LHCN-M2 (cell line): ENCODE measurements around the gene HIVEP3. TPM values are rescaled to one million over a fixed set of nuclear protein-coding genes. Genes with fewer than 3 reads are reported as not detected.
A peak's percentile ranks its signal among the peaks of the same experiment; 100 is the strongest.

Experiments used
- DNase-seq: peaks from one replicate; pipeline ENCODE4 v3.0.0-alpha.2; 2012; ENCODE audit warnings: low read depth
- total RNA-seq: library from RNA; depleted of rRNA; stranded (reverse); fragments of >200 nt; gene quantifications from 2 replicates; pipeline ENCODE4 v1.2.3, GENCODE V29; 2014

HIVEP3 gene
- total RNA-seq, 1 experiment from 2014 or later: 2.1 TPM

DNA sequence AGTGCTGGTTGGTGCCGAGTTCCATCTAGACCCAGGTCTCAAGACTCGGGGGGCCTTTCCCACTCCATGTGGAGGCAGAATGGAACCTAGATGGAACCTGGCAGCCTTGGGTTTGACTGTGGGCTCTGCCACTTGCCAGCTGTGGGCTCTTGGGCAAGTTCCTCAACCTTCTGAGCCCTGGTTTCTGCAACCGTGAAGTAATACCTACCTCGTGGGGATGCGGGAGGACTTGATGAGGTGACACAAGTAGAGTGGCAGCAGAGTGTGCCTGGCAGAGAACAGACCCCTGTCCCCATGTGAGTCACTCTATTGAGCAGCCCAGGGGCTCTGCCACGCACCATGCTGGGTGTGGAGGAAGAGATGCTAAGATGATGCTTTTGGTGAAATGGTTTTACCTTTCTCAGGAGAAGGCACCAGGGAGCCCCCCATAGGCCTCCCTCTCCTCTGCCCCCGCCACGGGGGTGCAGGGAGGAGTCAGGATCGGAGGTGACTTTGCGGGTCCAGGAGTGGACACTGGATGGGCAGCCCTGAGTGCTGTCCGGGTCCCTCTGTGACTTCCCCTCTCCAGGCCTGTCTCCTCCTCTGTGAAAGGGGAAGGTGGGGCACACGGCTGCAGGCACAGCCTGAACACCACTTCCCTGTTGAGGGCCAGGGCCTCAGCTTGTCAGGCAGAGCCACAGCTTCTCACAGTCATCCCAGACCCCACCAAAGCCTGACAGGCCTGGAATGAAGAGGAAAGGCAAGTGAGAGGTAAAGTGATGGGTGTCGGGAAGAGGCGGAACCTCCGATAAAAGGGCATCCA is 397.6 kb downstream of the HIVEP3 start:
- no peak for DNase-seq

GRCh38 chr1:41519667-41520066 is 399.1 kb downstream of the HIVEP3 start:
- no peak for DNase-seq

GRCh38 chr1:41518471-41518870 is 400.3 kb downstream of the HIVEP3 start:
- no peak for DNase-seq

DNA sequence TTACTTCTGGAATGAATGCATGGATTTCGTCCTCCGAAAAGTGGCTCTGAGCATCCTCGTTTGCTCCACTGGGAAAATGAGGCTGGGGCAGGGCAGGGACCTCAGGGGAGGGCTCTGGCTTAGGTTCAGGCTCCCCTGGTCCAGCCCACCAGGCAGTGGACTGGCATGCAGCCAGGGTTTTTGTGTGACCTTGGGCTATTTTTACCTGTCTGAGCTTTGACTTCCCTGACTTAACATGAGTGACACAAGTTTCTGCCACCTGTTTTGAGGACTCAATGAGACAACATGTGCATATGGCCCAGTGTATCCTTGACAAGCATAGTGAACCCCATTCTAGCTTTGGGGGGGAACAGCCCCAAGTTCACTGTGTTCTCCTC is 401.7 kb downstream of the HIVEP3 start:
- no peak for DNase-seq

GRCh38 chr1:41516168-41517061 is 402.3 kb downstream of the HIVEP3 start:
- DNase-seq: peak; percentile 71

DNA sequence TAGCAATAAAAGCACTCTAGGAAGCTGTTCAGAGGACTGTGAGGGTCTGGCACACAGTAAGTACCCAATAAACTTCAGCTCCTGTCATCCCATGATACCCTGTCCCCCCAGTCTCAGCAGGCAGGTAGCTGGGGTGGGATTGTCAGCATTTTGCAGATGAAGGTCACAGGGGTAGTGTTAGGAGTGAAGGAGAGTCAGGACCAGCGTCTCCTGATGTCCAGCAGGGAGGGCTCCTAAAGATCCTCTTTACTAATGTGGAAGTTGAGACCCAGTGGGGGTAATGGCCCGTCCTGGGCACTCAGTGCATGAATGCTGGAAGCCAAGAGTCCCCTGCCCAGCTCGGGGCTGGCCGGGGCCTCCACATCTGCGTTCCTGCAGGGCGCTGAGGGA is 402.9 kb downstream of the HIVEP3 start:
- no peak for DNase-seq

DNA sequence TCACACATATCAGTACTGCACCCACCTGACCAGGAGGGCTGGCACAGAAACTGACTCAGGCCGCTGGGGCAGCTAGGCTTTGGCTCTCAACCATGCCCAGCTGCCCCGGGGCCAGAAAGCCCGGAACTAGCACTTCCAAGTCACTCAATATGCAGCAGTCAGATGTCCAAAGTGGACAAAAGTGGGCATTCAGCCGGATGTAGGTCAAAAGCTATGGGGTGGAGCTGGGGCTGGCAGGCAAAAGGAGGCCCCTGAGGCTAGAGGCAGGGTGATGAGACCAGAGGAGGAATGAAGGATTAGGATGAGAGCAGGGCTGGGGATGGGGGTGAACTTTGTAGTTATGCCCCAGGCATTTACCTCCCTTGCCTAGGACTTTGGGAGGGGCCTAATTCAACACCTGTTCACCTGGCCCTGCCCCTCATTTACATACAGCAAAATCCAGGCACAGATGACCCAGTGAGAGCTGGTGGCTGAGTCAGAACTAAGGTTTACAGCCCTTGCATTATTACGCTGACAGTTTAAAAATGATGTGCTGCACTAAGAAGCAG is 403.5 kb downstream of the HIVEP3 start:
- no peak for DNase-seq

DNA sequence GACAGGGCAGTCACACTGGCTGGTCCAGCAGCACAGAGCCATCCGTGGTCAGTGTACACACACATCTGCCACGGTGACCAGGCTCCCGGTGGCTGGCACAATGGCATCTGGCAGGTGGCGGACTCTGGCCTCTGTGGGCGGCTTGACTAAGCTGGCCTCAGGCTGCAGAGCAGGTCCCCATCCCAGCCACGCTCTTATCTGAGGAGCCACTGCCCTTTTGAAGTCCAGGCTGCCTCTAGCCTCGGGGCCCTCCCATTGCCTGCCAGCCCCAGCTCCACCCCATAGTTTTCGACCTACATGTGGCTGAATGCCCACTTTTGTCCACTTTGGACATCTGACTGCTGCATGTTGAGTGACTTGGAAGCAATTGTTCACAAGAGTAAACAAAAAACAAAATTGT is 404.3 kb downstream of the HIVEP3 start:
- no peak for DNase-seq

DNA sequence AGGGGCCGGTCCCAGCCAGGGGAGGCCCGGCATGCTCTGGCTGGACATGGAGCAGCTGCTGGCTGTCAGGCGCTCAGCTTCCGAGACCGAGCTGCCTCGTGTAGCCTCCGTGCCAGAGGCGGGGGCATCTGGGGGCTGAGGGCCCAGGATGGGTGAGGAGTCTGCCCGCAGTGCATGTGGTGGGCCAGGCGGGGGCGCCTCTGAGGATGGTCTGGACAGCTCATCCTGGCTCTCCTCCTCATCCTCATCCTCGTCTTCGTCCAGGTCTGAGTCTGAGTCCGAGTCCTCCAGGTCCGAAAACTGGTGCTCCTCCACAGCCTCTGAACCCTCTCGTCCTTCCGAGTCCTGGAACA is 405.4 kb downstream of the HIVEP3 start:
- DNase-seq: no peak

- DNase-seq: no peak
Observed at GRCh38 chr1:41512701-41513382, 405.9 kb downstream of the HIVEP3 start.

- DNase-seq: no peak
Observed at GRCh38 chr1:41511239-41511540, 407.5 kb downstream of the HIVEP3 start.

DNA sequence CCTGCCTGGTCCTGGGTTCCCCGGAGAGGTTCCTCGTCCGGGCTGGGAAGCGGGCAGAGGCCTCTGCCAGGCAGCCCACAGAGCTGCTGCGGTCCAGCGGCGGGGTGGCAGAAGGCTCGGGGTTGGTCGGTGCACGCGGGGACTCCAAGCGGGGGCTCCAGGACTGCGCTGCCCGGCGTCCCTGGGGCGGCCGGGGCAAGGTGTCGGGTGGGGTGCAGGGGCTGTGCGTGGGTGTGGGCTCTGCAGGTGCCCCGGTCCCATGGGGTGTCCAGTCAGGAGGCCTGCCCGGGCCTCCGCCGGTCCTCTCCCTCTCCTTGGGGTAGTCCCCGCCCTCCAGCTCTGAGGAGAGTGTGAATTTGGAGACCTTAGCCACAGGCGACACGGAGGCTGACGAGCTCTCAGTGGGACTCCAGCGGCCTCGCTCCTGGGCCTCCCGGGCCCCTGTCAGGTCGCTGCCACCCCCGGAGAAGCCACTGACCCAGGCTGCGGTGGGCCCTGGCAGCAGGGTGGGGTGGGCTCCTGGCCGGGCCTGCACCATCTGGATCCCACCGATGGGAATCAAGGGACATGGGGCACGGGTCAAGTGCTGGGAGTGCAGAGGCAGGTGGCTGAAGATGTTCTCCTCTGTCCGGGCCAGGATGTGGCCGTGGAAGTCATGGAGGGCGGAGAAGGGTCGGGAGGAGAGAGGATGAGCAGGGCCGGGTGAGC is 408.0 kb downstream of the HIVEP3 start:
- DNase-seq: no peak

DNA sequence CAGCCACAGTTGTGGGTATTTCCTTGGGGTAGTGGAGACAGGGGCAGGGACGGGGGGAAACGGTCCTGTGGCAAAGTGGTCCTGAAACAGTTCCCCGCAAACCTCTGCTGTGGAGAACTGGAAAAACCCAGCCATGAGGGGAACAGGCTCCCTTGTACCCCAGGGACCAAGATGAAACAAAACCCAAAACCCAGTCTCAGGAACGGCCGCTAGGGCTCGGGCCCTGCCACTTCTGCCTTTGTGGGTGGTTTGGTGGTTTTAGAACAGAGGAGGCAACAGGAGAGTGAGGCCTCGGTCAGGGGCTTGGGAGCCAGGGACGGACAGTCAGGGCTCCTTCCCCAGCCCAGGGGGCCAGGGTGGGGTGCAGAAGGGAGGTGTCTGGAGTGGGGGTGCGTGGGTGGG is 409.5 kb downstream of the HIVEP3 start:
- no peak for DNase-seq

DNA sequence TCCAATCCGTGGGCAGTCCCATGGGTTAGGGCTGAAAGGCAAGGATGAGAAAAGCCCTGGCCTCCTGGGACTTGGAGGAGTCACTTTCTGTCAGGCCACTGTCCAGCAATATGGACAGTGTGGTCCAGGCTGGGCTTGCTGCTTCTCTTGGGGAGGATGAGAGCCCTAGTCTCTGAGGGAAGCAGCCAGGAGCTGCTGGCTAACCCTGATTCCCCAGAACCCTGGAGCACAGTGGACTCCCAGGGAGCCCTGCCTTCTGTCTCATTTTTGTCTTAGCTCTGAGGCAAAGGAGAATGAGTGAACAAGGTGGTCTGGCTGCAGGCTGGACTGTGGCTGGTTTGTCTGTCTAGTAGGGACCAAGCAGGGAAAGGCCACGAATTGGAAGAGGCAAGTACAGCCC is 410.4 kb downstream of the HIVEP3 start:
- DNase-seq: no peak

- DNase-seq: no peak
Observed at GRCh38 chr1:41507836-41508235, 410.9 kb downstream of the HIVEP3 start.

GRCh38 chr1:41507110-41507720 is 411.5 kb downstream of the HIVEP3 start:
- DNase-seq: no peak

GRCh38 chr1:41504114-41505035 is 414.3 kb downstream of the HIVEP3 start:
- no peak for DNase-seq

- DNase-seq: no peak
Observed at GRCh38 chr1:41503538-41504113, 415.1 kb downstream of the HIVEP3 start.

- no peak for DNase-seq
Observed at GRCh38 chr1:41502912-41503311, 415.8 kb downstream of the HIVEP3 start.

GRCh38 chr1:41501581-41501980 is 417.1 kb downstream of the HIVEP3 start:
- peak; percentile 89 for DNase-seq
